Measurements from ENCODE around the gene UGT1A10. TPM values are rescaled to one million over a fixed set of nuclear protein-coding genes. Genes with fewer than 3 reads are reported as not detected.

Gene UGT1A10
- total and polyA plus RNA-seq, 2 of the 13 experiments (the other 11 are each of a cell fraction or from before 2014, with no cell fraction given), result not detected

GRCh38 chr2:233764264-233764663, 128.0 kb downstream of the UGT1A10 start:
- Histone ChIP-seq H3K4me2 (ENCODE audit: low read depth, low read length) (no peak overlapping the region), H3K9me3 (ENCODE audit: low read length) (no peaks in the 10 kb centered on the region), H2AFZ (ENCODE audit: low read length) (no peak overlapping the region), H3K4me1 (ENCODE audit: insufficient read depth, low read length) (peaks cover 12% of the 10 kb centered on the region), H3K27ac (ENCODE audit: extremely low read length, insufficient read depth, low read length) (no peak overlapping the region), H3K9ac (ENCODE audit: insufficient read depth, low read depth, low read length) (no peak overlapping the region), H3K79me2 (ENCODE audit: insufficient read depth, low read length) (no peaks in the 10 kb centered on the region), H4K20me1 (ENCODE audit: insufficient read depth, low read length) (no peaks in the 10 kb centered on the region), H3K27me3 (ENCODE audit: control insufficient read depth in 1 of 2, insufficient read depth in 2 of 2, low read length in 2 of 2) (peaks cover 4 to 61% of the 10 kb centered on the region in 2 experiments; a peak in 3 of 5 replicates), H3K36me3 (replicated peaks in 1 of 2; ENCODE audit: control insufficient read depth in 1 of 2, insufficient read depth in 2 of 2, low read length in 2 of 2) (no peaks in the 10 kb centered on the region), H3K4me3 (replicated peaks in 1 of 3; ENCODE audit: insufficient read depth in 1 of 3, low read depth in 2 of 3, low read length in 3 of 3) (no peak overlapping the region)
- FAIRE-seq (no peak), DNase-seq (ENCODE audit: low spot score) (no peak), ATAC-seq (no peak)
- no TSS peak for BruUV-seq (replicated peaks)
- CTCF ChIA-PET (ENCODE audit: low intra/inter-chr PET ratio, low total read pairs), result no interaction called here
- POLR2A ChIA-PET, result no interaction called here
- TF ChIP-seq AHDC1 (CRISPR knock-in tag; IDR thresholded peaks at IDR 0.05; ENCODE audit: borderline replicate concordance) (peak; percentile 33; the same call in 1 of the 2 replicates), ZNF614 (CRISPR knock-in tag; IDR thresholded peaks at IDR 0.05; ENCODE audit: borderline replicate concordance) (no peak)
- 13% methylated on average over 7 of the region's 7 CpGs for WGBS (ENCODE audit: low lambda C conversion rate)
- in situ Hi-C loops (cut with HindIII; ENCODE audit: extremely low pct_ligation_motif_present, low pct_unique_long_range_greater_than_20kb), result no loop called here
- intact Hi-C loops (cut with micrococcal nuclease; ENCODE audit: unreplicated experiment), result no loop called here

- H3K9me3 ChIP-seq (ENCODE audit: low read length), result no peaks in the 10 kb centered on the region
- H3K79me2 ChIP-seq (ENCODE audit: insufficient read depth, low read length), result no peaks in the 10 kb centered on the region
- H3K9ac ChIP-seq (ENCODE audit: insufficient read depth, low read depth, low read length), result no peak overlapping the region
- H2AFZ ChIP-seq (ENCODE audit: low read length), result no peak overlapping the region
- FAIRE-seq (no peak), DNase-seq (ENCODE audit: low spot score) (no peak), ATAC-seq (no peak)
- no peak overlapping the region for H3K4me2 ChIP-seq (ENCODE audit: low read depth, low read length)
- in situ Hi-C loops (cut with HindIII; ENCODE audit: extremely low pct_ligation_motif_present, low pct_unique_long_range_greater_than_20kb) (no loop called here), intact Hi-C loops (cut with micrococcal nuclease; ENCODE audit: unreplicated experiment) (no loop called here)
- no peak overlapping the region for H3K4me3 ChIP-seq (replicated peaks in 1 of 3; ENCODE audit: insufficient read depth in 1 of 3, low read depth in 2 of 3, low read length in 3 of 3)
- no peak overlapping the region for H3K27ac ChIP-seq (ENCODE audit: extremely low read length, insufficient read depth, low read length)
- peaks cover 4 to 63% of the 10 kb centered on the region in 2 experiments; a peak in 3 of 5 replicates for H3K27me3 ChIP-seq (ENCODE audit: control insufficient read depth in 1 of 2, insufficient read depth in 2 of 2, low read length in 2 of 2)
- CTCF ChIA-PET (ENCODE audit: low intra/inter-chr PET ratio, low total read pairs), result no interaction called here
- no peaks in the 10 kb centered on the region for H3K36me3 ChIP-seq (replicated peaks in 1 of 2; ENCODE audit: control insufficient read depth in 1 of 2, insufficient read depth in 2 of 2, low read length in 2 of 2)
- 38% methylated on average over 3 of the region's 3 CpGs for WGBS (ENCODE audit: low lambda C conversion rate)
- no TSS peak for BruUV-seq (replicated peaks)
- H3K4me1 ChIP-seq (ENCODE audit: insufficient read depth, low read length), result peaks cover 8% of the 10 kb centered on the region
- H4K20me1 ChIP-seq (ENCODE audit: insufficient read depth, low read length), result no peaks in the 10 kb centered on the region
- POLR2A ChIA-PET, result no interaction called here
- TF ChIP-seq MIER2 (CRISPR knock-in tag; IDR thresholded peaks at IDR 0.05), result no peak
- TF ChIP-seq KAT2B (IDR thresholded peaks at IDR 0.05; ENCODE audit: borderline replicate concordance, low read depth, low read length), result no peak
- TF ChIP-seq CEBPZ (IDR thresholded peaks at IDR 0.05; ENCODE audit: low read length), result no peak
- no peak for TF ChIP-seq ZNF430 (CRISPR knock-in tag; IDR thresholded peaks at IDR 0.05)
- TF ChIP-seq NR0B2 (CRISPR knock-in tag; IDR thresholded peaks at IDR 0.05), result no peak
- TF ChIP-seq, protein P1, sequence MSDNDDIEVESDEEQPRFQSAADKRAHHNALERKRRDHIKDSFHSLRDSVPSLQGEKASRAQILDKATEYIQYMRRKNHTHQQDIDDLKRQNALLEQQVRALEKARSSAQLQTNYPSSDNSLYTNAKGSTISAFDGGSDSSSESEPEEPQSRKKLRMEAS (IDR thresholded peaks at IDR 0.05), result no peak
These were observed 128.5 kb downstream of the UGT1A10 start for GRCh38 chr2:233764761-233765160.
